K562 (cell line): ENCODE data around the gene SLC22A12. TPM values are rescaled to one million over a fixed set of nuclear protein-coding genes. Genes with fewer than 3 reads are reported as not detected.

Experiments used
- CAMTA2 ChIP-seq: fragments of 250-450 bp; sonication (Bioruptor Pico); conservative IDR thresholded peaks from 2 replicates; pipeline ENCODE4 v1.5.1; 2022
- CBFA2T2 ChIP-seq: fragments of 450-650 bp; conservative IDR thresholded peaks from 2 replicates; pipeline ENCODE4 v1.6.1; 2017; ENCODE audit warnings: mild to moderate bottlenecking
- CBFB ChIP-seq: sonication (generic); formaldehyde crosslinking; IDR thresholded peaks from 2 replicates; pipeline ENCODE4 v1.4.0; 2020; ENCODE audit warnings: mild to moderate bottlenecking, missing genetic modification reagents
- DIDO1 ChIP-seq: fragments of 450-650 bp; IDR thresholded peaks from 2 replicates; pipeline ENCODE4 v1.6.1; 2016; ENCODE audit warnings: low read depth, missing biosample characterization, missing genetic modification characterization
- EGR1 ChIP-seq: fragments of 450-650 bp; conservative IDR thresholded peaks from 2 replicates; pipeline ENCODE4 v1.6.1; 2017; ENCODE audit warnings: mild to moderate bottlenecking
- ELF2 ChIP-seq: fragments of 250-450 bp; sonication (Bioruptor Pico); IDR thresholded peaks from 2 replicates; pipeline ENCODE4 v1.5.0; 2021; ENCODE audit warnings: mild to moderate bottlenecking
- GTF2A2 ChIP-seq: IDR thresholded peaks from 2 replicates; pipeline ENCODE4 v1.6.1; 2016; ENCODE audit warnings: mild to moderate bottlenecking, missing genetic modification characterization, missing compliant biosample characterization
- HLTF ChIP-seq: fragments of 450-650 bp; IDR thresholded peaks from 2 replicates; pipeline ENCODE4 v1.6.1; 2016
- KAT7 ChIP-seq: sonication (generic); formaldehyde crosslinking; IDR thresholded peaks from 2 replicates; pipeline ENCODE4 v1.8.0; 2022; ENCODE audit warnings: missing genetic modification reagents, mild to moderate bottlenecking, borderline replicate concordance
- MAFG ChIP-seq: fragments of 450-650 bp; conservative IDR thresholded peaks from 2 replicates; pipeline ENCODE4 v1.6.1; 2016; ENCODE audit warnings: missing genetic modification characterization, missing compliant biosample characterization
- MCM2 ChIP-seq: fragments of 450-650 bp; IDR thresholded peaks from 2 replicates; pipeline ENCODE4 v1.6.1; 2017; ENCODE audit warnings: low read depth, mild to moderate bottlenecking
- NFE2 ChIP-seq: IDR thresholded peaks from 2 replicates; pipeline ENCODE4 v1.6.1; 2014; ENCODE audit warnings: antibody characterized with exemption, low read depth
- NFXL1 ChIP-seq: fragments of 450-650 bp; formaldehyde crosslinking; IDR thresholded peaks from 2 replicates; pipeline ENCODE4 v1.4.0; 2021; ENCODE audit warnings: mild to moderate bottlenecking
- NFYB ChIP-seq: IDR thresholded peaks from 2 replicates; pipeline ENCODE4 v1.6.1; 2011; ENCODE audit warnings: mild to moderate bottlenecking, moderate library complexity; ENCODE audit not compliant: insufficient read length; ENCODE audit errors: extremely low read depth
- NR2C2 ChIP-seq, 2 experiments: fragments of 200-800 bp in 1 of 2; sonication (Bioruptor generic) in 1 of 2; sonication (generic) in 1 of 2; formaldehyde crosslinking in 1 of 2; IDR thresholded peaks; 2 replicates each; pipeline versions ENCODE4 v1.6.1 to v1.8.0; 2016 to 2022; ENCODE audit warnings: mild to moderate bottlenecking in 1 of 2, missing compliant biosample characterization in 1 of 2, missing genetic modification characterization in 1 of 2, missing genetic modification reagents in 1 of 2
- NR2F6 ChIP-seq: fragments of 450-650 bp; formaldehyde crosslinking; IDR thresholded peaks from 2 replicates; pipeline ENCODE4 v1.4.0; 2020; ENCODE audit warnings: mild to moderate bottlenecking
- PHTF2 ChIP-seq: fragments of 250-450 bp; sonication (Bioruptor Pico); IDR thresholded peaks from 2 replicates; pipeline ENCODE4 v1.5.0; 2021; ENCODE audit warnings: mild to moderate bottlenecking
- RCOR1 ChIP-seq, 2 experiments: IDR thresholded peaks; 2 replicates each; pipeline ENCODE4 v1.6.1; 2012; ENCODE audit warnings: low read depth in 2 of 2, low read length in 2 of 2, borderline replicate concordance in 1 of 2, improper control_type of control experiment in 1 of 2
- SAFB2 ChIP-seq: fragments of 200-400 bp; formaldehyde crosslinking; IDR thresholded peaks from 2 replicates; pipeline ENCODE4 v1.6.1; 2018; ENCODE audit warnings: borderline replicate concordance, low read length, low read depth, moderate library complexity; ENCODE audit not compliant: severe bottlenecking
- SLC30A9 ChIP-seq: fragments of 250-450 bp; sonication (Bioruptor Pico); IDR thresholded peaks from 2 replicates; pipeline ENCODE4 v1.8.0; 2022; ENCODE audit warnings: mild to moderate bottlenecking, moderate library complexity
- SRSF1 ChIP-seq: fragments of 200-400 bp; formaldehyde crosslinking; IDR thresholded peaks from 2 replicates; pipeline ENCODE4 v1.6.1; 2017; ENCODE audit warnings: mild to moderate bottlenecking, low read depth, low read length, moderate library complexity
- STAT5A ChIP-seq: IDR thresholded peaks from 2 replicates; pipeline ENCODE4 v1.6.1; 2012; ENCODE audit warnings: low read length, inconsistent platforms, borderline replicate concordance
- ZKSCAN1 ChIP-seq: fragments of 150-350 bp; IDR thresholded peaks from 2 replicates; pipeline ENCODE4 v1.6.1; 2016; ENCODE audit warnings: low read depth, low read length
- ZNF311 ChIP-seq: fragments of 250-450 bp; sonication (Bioruptor Pico); IDR thresholded peaks from 2 replicates; pipeline ENCODE4 v1.4.0; 2020; ENCODE audit warnings: mild to moderate bottlenecking, moderate library complexity
- ZNF41 ChIP-seq: fragments of 250-450 bp; sonication (Bioruptor Pico); conservative IDR thresholded peaks from 2 replicates; pipeline ENCODE4 v1.4.0; 2020; ENCODE audit warnings: mild to moderate bottlenecking
- ZNF431 ChIP-seq: sonication (generic); formaldehyde crosslinking; IDR thresholded peaks from 2 replicates; pipeline ENCODE4 v1.8.0; 2022; ENCODE audit warnings: mild to moderate bottlenecking, missing genetic modification reagents
- ZNF436 ChIP-seq: fragments of 250-450, 450-650 bp; sonication (Bioruptor Pico); formaldehyde crosslinking; IDR thresholded peaks from 2 replicates; pipeline ENCODE4 v1.7.0; 2020; ENCODE audit warnings: mild to moderate bottlenecking
- ZNF445 ChIP-seq: fragments of 250-450 bp; sonication (Bioruptor Pico); IDR thresholded peaks from 2 replicates; pipeline ENCODE4 v1.4.0; 2020; ENCODE audit warnings: low read depth, mild to moderate bottlenecking, moderate library complexity
- ZNF75A ChIP-seq: fragments of 450-650 bp; formaldehyde crosslinking; IDR thresholded peaks from 2 replicates; pipeline ENCODE4 v1.4.0; 2020; ENCODE audit warnings: mild to moderate bottlenecking
- polyA plus RNA-seq, 8 experiments: library from polyadenylated mRNA; depleted of rRNA in 4 of 8; stranded (reverse) in 5 of 8; unstranded in 3 of 8; fragments of >200 nt; fragmentation: Nextera tagmentation in 2 of 8; fragmentation: Illumina TruSeq in 1 of 8; extraction: Ambion mirVana in 2 of 8; extraction: Trizol in 1 of 8; gene quantifications; 2 replicates each; pipeline versions ENCODE4 v1.2.1 to v1.2.3, GENCODE V29; 2011 to 2014; ENCODE audit warnings: inconsistent platforms in 1 of 8, missing spikeins in 1 of 8
- total RNA-seq, 7 experiments: library from RNA; depleted of rRNA in 6 of 7; stranded (reverse); fragments of >200 nt in 6 of 7; fragmentation: Illumina TruSeq in 2 of 7; extraction: Trizol in 2 of 7; gene quantifications; 2 replicates each; pipeline versions ENCODE4 v1.2.1 to v1.2.3, GENCODE V29; 2011 to 2021; ENCODE audit warnings: low replicate concordance in 1 of 7
- TF ChIP-seq, protein P1 (sequence below): sonication (generic); formaldehyde crosslinking; IDR thresholded peaks from 2 replicates; pipeline ENCODE4 v1.8.0; 2022; ENCODE audit warnings: mild to moderate bottlenecking, low read depth, missing genetic modification reagents
- TF ChIP-seq, protein P2 (sequence below): fragments of 450-650 bp; formaldehyde crosslinking; conservative IDR thresholded peaks from 2 replicates; pipeline ENCODE4 v1.4.0; 2022; ENCODE audit warnings: mild to moderate bottlenecking, missing genetic modification characterization

Gene SLC22A12
- total and polyA plus RNA-seq, 9 of the 15 experiments (the other 6 are each of a cell fraction or from before 2014, with no cell fraction given), result not detected

- no peak for TF ChIP-seq ZNF436 (CRISPR knock-in tag)
- TF ChIP-seq SLC30A9 (CRISPR knock-in tag), result no peak
- TF ChIP-seq SRSF1, result no peak
- no peak for TF ChIP-seq NFYB
- no peak for TF ChIP-seq GTF2A2 (tag)
- no peak for TF ChIP-seq PHTF2
- peak; percentile 37; the same call in 1 of the 2 replicates for TF ChIP-seq EGR1
- TF ChIP-seq KAT7 (CRISPR knock-in tag), result no peak
- no peak for TF ChIP-seq STAT5A
- TF ChIP-seq NFE2, result no peak
- TF ChIP-seq ZKSCAN1, result no peak
- TF ChIP-seq SAFB2, result no peak
- TF ChIP-seq ZNF75A (CRISPR knock-in tag), result no peak
- TF ChIP-seq, protein P1, sequence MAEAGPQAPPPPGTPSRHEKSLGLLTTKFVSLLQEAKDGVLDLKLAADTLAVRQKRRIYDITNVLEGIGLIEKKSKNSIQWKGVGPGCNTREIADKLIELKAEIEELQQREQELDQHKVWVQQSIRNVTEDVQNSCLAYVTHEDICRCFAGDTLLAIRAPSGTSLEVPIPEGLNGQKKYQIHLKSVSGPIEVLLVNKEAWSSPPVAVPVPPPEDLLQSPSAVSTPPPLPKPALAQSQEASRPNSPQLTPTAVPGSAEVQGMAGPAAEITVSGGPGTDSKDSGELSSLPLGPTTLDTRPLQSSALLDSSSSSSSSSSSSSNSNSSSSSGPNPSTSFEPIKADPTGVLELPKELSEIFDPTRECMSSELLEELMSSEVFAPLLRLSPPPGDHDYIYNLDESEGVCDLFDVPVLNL (CRISPR knock-in tag), result no peak
- TF ChIP-seq MAFG (tag), result no peak
- no peak for TF ChIP-seq ELF2 (CRISPR knock-in tag)
- TF ChIP-seq, protein P2, sequence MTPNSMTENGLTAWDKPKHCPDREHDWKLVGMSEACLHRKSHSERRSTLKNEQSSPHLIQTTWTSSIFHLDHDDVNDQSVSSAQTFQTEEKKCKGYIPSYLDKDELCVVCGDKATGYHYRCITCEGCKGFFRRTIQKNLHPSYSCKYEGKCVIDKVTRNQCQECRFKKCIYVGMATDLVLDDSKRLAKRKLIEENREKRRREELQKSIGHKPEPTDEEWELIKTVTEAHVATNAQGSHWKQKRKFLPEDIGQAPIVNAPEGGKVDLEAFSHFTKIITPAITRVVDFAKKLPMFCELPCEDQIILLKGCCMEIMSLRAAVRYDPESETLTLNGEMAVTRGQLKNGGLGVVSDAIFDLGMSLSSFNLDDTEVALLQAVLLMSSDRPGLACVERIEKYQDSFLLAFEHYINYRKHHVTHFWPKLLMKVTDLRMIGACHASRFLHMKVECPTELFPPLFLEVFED (CRISPR knock-in tag), result no peak
- no peak for TF ChIP-seq NR2F6 (CRISPR knock-in tag)
- no peak for TF ChIP-seq DIDO1
- TF ChIP-seq NR2C2 (CRISPR knock-in tag; IDR thresholded peaks at IDR 0.05), result 0 out of 2 replicates have a peak, but pooled peaks have one; percentile 25
- no peak for TF ChIP-seq NR2C2 (tag; IDR thresholded peaks at IDR 0.05)
- TF ChIP-seq ZNF445 (CRISPR knock-in tag), result no peak
- peak in 1 of 2 experiments; percentile 44; a peak in 1 of 4 replicates for TF ChIP-seq RCOR1 (IDR thresholded peaks at IDR 0.05; ENCODE audit: borderline replicate concordance in 1 of 2, low read depth in 2 of 2, low read length in 2 of 2)
- TF ChIP-seq HLTF, result 0 out of 2 replicates have a peak, but pooled peaks have one; percentile 40
- no peak for TF ChIP-seq ZNF41 (CRISPR knock-in tag)
- no peak for TF ChIP-seq CBFB (CRISPR knock-in tag)
- no peak for TF ChIP-seq ZNF431
- TF ChIP-seq ZNF311 (CRISPR knock-in tag), result no peak
- no peak for TF ChIP-seq CAMTA2 (CRISPR knock-in tag)
- TF ChIP-seq CBFA2T2, result no peak
- no peak for TF ChIP-seq MCM2
- no peak for TF ChIP-seq NFXL1
These were observed 39.0 kb downstream of the SLC22A12 start (continued) for GRCh38 chr11:64629796-64630562.
